GM21528 (cell line): ENCODE results near the gene SRPK2.
"Not testable (repeated sequence)": the region's sequence is repeated elsewhere in the genome, so short reads cannot be mapped to it uniquely, and the experiment has no call there.

Experiments
- ATAC-seq: cut with Tn5 transposase; IDR thresholded peaks from one replicate; pipeline ENCODE4 v1.9.1; 2021; ENCODE audit warnings: mild to moderate bottlenecking, moderate library complexity; ENCODE audit not compliant: unreplicated experiment, low FRiP score

SRPK2 gene

DNA sequence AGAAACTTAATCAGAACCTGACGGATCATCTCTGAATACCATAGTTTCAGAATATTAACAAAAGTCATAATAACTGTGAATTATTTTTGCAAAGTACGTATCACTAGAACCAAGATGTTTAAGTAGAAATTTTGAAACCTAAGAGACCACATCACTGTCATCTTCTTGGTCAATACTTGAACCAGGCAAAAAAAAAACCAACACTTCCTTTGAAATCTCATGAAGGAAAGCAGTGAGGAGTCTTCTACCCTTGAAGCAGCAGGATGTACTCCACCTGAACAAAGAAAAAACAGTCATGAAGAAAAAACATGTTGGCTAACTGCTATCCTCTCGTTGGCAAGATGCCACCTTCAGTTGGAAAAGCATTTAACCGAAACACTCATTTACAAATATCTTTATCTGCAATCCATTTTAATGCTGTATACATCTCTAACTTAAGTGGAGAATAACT is 82.4 kb downstream of the SRPK2 start:
- no peak for ATAC-seq

DNA sequence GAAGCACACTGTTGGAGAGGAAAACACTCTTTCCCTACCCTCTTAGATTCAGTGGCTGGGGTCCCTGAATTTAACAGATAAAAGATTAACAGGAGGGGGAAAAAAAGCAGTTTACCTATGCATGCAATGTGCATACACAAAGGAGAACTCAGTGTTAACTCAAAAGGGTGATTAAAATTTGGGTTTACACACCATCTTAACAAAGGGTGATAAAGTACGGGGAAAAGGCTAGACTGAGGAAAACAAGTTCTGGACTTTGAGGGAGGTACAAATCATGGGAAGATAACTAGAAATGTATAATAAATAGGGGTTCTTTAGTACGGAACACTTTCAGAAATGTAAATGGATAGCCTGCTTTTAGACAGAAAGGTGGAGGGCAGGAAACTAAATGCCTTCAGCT is 83.1 kb downstream of the SRPK2 start:
- ATAC-seq, result no peak

DNA sequence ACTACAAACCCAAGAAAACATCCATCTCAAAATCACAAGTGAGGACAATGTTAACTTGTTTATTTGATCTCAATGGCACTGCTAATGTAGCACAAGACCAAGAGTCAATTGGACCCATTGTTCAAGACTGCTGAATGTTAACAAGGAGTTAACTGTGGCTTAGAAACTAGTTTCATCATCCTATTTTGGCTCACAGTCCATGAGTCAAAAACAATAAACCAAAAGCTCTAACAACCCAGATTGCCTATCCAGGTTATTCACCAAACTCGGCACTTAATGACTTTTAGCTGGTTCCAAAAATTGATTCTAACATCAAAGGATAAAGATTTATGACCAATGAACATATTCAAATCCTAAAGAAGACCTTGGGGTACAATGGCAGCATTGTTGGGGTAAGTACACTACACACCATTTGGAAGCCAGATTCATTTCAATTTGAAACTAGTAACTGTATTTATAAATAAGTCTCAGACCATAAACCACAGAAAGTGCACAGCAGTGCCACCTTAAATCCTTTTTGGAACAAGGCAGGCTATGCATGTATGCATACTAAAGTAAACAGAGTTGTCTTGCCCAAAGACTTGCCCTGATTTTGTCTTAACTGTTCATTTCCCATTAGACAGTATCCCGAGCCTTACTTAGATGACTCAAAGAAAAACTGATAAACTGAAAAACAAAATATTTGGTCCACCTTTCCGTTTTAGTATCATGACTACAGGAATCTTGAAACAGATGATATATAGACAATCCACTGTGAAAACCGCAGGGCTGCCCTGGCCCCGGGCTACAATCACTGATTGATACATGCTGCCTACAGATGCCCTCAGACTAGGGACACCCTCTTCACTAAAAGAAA is 84.5 kb downstream of the SRPK2 start:
- ATAC-seq, result peak; percentile 75

DNA sequence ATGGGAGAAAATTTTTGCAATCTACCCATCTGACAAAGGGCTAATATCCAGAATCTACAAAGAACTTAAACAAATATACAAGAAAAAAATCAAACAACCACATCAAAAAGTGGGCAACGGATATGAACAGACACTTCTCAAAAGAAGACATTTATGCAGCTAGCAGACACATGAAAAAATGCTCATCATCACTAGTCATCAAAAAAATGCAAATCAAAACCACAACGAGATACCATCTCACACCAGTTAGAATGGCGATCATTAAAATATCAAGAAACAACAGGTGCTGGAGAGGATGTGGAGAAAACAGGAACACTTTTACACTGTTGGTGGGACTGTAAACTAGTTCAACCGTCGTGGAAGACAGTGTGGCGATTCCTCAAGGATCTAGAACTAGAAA is 88.1 kb downstream of the SRPK2 start:
- not testable (repeated sequence) for ATAC-seq

DNA sequence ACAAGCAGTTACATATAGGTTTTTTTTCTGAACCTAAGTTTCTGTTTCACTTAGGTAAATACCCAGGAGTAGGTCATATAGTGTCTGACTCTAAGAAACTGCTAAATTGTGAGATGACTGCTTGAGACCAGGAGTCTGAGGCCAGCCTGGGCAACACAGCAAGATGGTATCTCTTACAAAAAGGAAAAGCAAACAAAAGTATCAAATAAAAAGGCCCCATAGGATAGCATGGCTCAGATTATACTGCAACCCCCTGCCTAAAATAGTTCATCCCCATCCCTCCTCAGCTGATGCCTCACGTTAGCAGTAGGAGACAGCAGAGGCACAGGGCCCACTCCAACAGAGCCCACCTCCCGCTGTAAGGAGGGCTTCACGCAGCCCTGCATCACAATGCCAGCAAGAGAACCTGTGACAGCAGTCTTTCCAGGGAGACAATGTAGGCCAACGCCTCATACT is 90.3 kb downstream of the SRPK2 start:
- peak; percentile 89 for ATAC-seq

DNA sequence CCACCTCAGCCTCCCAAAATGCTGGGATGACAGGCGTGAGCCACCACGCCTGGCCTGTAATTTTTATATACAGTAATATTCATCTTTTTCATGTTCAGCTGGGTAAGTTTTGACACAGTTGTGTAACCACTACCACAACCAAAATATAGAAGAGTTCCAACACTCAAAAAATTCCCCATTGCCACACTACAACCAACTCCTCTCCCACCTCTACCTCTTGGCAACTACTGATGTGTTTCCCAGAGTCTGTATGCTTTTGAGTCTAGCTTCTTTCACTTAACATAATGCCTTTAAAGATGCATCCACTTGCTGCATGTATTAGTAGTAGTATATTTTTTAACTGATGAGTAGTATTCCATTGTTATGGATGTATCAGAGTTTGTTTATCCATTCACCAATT is 90.7 kb downstream of the SRPK2 start:
- ATAC-seq, result peak; percentile 41

GRCh38 chr7:105297309-105297708 is 91.4 kb downstream of the SRPK2 start:
- no peak for ATAC-seq

GRCh38 chr7:105296491-105296890 is 92.2 kb downstream of the SRPK2 start:
- no peak for ATAC-seq

- ATAC-seq, result no peak
Observed at GRCh38 chr7:105295596-105296352, 92.9 kb downstream of the SRPK2 start.

GRCh38 chr7:105294482-105294881 is 94.2 kb downstream of the SRPK2 start:
- ATAC-seq, result not testable (repeated sequence)

GRCh38 chr7:105289704-105290103 is 99.0 kb downstream of the SRPK2 start:
- ATAC-seq, result no peak

DNA sequence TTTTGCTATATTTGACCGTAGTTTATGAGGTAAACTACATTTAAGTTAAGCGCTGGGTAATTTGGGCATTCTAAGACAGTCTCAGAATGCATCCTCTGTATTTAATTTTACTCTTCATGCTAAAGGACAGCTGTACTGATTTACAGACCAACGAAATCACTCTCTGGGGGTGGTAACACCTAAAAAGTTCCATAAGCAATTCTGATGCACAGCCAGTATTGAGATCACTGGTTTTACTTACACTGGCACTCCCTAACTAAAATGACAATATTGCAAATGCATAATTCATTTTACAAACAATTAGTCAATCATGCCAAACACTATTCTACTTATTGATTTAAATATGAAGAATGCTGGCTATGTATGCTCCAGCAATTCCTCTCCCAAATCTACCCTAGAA is 102.3 kb downstream of the SRPK2 start:
- ATAC-seq, result no peak

DNA sequence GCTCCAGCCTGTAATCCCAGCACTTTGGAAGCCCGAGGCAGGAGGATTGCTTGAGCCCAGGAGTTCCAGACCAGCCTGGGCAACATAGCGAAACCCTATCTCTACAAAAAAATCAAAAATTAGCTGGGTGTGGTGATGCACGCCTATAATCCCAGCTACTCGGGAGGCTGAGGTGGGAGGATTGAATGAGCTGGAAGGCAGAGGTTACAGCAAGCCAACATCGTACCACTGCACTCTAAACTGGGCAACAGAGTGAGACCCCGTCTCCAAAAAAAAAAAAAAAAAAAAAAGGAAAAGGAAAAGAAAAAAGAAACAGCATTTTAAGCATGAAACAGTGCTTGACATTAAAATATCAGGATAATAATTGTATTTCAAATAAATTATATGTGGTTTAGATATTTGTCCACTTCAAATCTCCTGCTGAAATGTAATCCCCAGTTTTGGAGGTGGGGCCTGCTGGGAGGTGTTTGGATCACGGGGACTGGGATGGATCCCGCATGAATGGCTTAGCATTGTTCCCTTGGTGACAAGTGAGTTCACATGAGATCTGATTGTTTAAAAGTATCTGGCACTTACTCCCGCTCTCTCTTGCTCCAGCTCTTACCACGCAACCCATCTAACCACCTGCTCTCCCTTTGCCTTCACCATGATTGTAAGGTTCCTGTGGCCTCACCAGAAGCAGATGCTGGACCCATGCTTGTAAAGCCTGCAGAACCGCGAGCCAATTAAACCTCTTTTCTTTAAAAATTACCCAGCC is 103.4 kb downstream of the SRPK2 start:
- ATAC-seq, result no peak

GRCh38 chr7:105284014-105284413 is 104.7 kb downstream of the SRPK2 start:
- ATAC-seq, result no peak

- ATAC-seq, result no peak
Observed at GRCh38 chr7:105281966-105282365, 106.8 kb downstream of the SRPK2 start.

- peak; percentile 91 for ATAC-seq
Observed at GRCh38 chr7:105279688-105280007, 109.1 kb downstream of the SRPK2 start.

- ATAC-seq, result peak; percentile 59
Observed at GRCh38 chr7:105278973-105279687, 109.6 kb downstream of the SRPK2 start.

DNA sequence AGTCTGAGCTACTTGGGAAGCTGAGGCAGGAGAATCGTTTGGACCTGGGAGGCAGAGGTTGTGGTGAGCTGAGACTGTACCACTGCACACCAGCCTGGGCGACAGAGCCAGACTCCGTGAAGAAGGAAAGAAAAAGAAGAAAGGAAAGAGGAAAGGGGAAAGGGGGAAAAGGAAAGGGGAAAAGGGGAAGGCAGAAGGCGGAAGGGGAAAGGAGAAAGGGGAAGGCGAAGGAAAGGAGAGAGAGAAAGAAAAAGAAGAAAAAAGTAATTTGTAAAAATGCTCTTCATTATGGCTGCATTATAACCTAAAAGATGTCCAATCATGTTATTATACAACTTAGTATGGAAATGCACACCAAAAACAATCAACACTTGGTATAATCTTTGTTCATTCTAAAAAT is 110.2 kb downstream of the SRPK2 start:
- ATAC-seq, result no peak

DNA sequence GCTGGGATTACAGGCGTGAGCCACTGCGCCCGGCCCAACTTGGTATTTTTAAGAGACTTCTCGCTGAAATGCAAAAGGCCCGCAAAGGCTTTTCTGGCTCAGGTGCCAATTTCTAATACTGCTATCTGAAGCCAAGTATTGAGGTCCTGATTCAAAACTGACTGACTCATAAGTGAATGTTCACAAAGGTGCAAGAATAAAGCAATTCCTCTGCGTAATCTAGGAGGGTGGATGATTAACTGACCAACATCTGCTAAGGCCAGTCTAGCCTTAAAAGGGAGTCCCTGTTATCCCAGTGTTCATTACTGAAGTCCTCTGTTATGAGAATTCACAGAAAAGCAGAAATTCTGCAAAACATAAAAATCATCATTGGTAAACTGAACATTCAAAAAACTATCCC is 111.4 kb downstream of the SRPK2 start:
- no peak for ATAC-seq

- ATAC-seq, result no peak
Observed at GRCh38 chr7:105270117-105270516, 118.6 kb downstream of the SRPK2 start.
